ENCODE measurements around the gene CHN2.

Gene CHN2

DNA sequence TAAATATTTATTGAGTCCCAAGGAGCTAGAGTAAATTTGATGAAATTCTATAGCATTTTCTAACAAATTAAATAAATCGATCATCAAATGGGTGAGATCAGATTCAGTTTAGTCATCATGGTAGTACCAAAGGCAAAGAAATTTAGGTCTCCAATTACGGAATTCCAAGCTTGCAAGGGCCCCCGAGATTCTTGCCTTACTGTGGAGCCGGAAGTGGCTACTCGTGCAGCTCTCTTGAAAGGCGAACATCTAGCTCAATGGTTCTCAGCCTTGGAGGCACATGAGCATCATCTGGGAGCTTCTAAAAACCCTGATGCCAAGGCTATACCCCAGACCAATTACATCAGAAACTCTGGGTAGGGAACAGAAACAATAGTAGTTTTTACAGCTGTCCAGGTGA is 251.2 kb downstream of the CHN2 start:
- DNase-seq: no peak

DNA sequence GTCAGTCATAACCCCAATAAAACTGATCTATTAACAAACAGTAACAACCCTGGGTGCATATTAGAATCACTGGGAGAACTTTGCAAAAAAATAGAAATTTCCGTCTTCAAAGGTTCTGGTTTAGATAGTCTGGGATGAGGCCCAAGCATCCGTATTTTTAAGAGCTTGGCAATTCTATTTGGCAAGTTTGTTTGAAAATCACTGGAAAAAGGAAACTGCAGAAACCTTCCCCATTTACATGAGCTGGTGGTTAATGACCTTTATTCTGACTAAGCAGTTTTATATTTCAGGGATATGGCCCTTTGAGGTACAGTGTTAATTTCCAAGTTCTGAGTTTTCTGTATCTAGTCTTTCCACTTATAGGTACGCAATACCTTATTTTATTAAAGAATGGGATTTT is 253.3 kb downstream of the CHN2 start:
- DNase-seq: no peak

DNA sequence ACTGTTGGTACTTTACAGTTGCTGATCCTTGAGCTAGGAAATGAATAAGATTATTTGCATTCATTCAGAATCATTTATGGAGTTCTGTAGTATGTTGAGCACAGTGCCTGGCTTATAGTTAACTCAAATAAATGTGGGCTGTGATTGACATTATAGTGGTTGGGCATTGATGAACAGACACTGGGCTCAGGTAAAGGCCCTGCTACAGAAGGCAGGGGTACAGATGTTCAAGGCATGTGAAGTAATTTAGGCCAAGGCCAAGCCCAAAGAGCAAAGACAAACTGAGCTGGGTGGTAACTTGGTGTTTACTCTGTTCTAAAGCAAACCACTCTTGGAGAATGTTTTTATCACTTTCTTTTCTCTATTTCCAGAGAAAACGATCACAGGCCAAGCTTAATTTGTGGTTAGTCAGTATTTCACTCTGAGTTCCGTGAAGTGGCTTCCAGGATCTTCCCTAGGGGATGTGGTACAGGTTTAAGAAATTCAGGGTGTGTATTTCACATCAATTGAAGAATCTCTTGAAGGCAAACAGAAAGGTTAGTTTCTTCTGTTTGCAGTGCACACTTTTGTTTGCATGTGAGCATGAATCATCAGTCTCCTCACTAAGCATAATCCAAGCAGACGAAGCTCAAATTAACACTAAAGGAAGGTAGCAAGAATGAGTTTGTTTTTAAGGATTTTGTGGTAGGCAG is 255.1 kb downstream of the CHN2 start:
- no peak for DNase-seq

DNA sequence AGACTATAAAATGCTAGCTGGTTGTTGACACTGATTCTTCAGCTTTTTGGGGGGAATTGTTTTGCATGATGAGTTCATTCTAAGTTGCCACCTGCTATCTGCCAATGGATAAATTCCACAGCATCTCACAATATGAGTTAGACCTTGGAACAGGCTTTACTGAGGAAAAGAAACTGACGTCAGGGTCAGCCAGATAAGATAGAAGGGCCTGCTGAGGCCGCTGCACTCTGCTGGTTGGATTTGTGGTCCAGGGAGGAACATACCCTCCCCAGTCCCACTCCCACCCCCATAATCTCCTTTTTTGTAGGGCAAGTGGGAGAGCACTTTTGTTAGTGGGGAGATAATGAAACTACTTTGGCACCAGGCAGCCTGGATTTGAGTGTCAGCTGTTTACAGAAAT is 258.4 kb downstream of the CHN2 start:
- no peak for DNase-seq

DNA sequence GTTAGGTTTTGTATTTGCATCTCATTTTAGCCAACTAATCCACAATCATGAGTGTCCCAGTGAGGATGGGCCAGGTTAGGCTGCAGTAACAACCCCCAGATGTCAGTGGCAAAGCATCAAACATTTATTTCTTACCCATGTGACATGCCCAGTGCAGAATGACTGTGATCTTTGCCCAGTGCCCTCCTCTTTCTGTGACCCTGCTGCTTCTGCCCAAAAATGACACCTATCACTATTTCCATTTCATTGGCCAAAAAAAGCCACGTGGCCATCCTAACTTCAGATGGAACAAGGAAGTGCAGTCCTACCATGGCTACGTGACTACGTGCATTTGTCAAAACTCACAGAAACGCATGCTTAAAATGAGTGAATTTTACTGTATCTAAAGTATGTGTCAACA is 259.9 kb downstream of the CHN2 start:
- DNase-seq: no peak

DNA sequence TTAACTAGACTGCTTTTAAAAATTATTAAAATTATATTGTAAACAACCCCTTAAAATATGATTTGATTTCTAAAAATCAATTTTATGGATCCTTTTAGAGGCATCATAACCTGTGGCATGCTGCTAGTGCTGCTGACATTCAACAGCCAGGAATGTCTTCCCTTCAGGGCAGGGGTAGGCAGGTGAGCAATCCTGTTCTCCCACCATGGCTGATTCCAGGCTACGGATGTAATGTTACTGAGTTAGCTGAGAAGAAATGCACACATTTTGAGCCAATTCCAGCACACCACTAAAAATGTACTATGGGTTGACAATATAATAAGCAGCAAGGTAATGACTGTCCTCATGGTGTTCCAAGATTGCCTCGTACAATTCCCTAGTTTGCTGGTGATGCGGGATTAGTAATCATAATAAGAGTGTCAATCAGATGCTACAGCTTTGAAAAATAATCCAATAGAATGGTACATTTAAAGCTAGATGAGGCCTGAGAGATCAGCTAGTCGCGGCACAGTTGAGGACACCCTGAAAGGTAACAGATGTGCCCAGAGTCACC is 260.4 kb downstream of the CHN2 start:
- no peak for DNase-seq

DNA sequence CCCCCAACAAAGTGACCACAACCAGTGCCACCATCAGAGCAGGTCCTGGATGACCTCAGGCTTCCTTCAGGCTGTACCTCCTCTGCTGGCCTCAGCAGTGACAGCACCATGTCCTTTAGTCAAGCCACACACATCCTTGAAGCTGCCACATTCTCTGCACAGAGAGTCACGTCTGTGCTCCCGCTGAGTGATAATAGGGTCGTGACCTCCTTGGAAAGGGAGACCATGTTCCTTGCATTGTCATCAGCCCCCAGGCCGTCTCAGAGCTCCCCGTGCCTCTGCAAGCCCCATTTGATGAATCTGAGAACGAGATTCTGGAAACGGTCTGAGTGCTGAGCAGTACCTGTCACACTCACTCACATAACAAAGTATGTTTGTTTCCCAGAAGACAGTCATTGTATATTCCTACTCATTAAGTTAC is 262.6 kb downstream of the CHN2 start:
- no peak for DNase-seq

DNA sequence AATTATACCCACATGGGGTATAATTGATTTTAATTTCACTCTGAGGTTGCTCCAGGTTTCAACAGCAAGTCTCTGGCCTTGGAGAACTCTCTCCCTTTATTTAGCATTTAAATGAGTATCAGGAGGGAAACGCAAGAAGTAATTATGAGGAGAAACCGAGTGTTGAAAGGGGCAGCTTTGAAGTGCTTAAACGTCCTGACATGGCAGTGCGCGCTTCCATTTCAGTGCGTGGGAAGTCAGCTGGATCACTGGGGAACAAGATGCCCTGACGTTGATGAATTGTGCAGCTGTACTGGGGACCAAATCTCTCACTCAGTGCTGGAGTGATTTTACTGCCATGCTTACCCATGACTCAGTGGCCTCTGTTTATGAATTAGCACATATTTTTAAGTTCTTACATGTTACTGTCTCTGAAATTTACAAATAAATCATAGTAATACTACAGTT is 263.0 kb downstream of the CHN2 start:
- DNase-seq: no peak

DNA sequence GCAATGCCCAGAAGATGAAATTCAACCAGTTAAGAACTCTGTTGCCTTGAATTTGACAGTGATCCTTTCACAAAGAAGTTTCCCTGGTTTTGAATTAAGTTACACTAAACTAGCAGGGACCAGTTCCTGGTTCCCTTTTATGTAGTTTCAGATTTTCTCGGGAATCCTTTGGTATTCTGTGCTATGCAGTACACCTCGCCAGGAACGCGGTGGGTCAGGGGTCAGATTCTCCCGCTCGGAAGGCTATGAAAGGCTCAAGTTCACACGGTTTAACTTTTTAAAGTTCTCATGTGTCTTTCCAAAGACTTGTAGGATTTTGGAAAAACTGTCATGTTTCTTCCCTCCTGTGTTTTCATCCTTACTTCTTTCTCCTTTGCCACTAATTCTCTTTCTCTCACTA is 264.4 kb downstream of the CHN2 start:
- DNase-seq: no peak

DNA sequence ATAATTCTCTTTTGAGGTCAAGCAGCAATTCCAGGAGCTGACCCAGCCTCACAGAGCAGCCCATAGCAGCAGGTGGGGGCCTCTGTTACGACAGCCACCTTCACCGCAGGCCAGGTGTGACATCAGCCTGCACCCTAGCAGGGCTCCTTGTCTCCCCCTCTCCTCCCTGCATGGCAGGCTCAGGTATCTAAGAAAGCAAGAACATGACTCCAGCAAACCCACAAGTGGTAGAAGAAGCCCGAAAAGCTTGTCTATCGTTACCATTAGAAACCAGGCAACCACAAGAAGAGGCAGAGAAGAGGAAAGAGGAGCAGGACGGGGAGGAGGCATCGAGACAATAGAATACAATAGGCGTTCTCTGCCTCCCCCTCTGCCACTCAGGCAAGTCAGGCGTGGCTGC is 265.0 kb downstream of the CHN2 start:
- DNase-seq: no peak

DNA sequence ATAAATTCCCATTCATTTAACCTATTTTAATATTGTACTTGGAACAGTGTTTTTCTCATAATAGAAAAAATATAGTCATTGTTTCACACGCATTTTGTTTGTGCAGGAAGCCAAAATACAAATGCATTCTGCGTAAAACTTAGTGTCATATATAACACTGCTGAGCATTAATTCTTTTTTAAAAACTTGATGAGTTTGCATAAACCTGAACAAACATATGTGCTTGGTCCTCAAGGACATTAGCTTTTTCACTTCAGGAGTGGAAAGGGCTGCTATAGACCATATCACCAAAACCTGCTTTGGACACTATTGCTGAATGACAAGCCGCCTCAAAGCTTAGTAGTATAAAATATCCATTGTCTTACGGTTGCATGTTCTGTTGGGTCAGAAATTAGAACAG is 267.4 kb downstream of the CHN2 start:
- no peak for DNase-seq

DNA sequence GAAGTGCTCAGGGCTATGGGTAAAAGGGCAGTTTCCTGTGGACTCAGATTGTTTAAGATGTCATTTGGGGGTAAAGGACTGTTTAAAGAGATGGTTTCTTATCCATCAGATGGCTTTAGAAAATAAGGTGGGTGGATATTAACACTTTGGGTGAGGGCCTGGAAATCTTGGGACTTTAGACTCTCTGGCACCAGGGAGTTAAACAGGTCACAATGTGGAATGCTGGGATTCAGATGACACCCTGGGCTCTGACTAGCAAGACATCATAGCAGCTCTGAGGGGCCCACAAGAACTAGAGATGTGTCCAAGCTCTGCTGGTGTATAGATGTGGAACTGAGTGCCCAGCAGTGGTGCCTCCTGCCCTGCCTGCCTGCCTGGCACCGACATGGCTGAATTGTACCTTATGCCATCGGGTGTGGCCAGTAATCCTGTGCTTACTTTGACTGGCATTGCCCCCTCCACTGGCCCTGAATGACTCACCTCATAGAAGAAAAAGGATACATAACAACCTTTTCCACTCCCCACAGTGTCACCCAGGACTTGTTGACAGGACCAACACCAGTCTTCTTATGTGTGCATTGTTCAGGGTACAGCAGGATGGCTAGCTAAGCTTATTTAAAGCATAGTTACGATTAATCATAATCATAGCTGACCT is 269.1 kb downstream of the CHN2 start:
- no peak for DNase-seq

DNA sequence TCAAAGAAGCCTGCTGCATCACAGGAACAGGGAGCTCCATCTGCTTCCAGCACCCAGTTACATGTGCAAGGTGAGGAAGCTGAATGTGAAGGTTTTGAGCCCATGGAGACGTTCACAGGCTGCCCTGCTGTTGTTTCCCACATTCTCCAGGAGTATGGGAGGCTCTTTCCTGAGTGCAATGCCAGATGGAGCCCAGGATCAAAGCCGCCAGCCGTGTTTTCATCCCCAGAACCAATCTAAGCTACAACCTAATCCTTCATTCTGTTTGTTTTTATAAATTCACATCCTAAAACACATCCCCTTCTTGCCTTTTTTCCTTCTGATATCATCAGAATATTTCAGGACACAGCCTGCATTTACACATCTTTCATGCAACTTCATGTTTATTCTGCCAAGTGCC is 270.2 kb downstream of the CHN2 start:
- no peak for DNase-seq

DNA sequence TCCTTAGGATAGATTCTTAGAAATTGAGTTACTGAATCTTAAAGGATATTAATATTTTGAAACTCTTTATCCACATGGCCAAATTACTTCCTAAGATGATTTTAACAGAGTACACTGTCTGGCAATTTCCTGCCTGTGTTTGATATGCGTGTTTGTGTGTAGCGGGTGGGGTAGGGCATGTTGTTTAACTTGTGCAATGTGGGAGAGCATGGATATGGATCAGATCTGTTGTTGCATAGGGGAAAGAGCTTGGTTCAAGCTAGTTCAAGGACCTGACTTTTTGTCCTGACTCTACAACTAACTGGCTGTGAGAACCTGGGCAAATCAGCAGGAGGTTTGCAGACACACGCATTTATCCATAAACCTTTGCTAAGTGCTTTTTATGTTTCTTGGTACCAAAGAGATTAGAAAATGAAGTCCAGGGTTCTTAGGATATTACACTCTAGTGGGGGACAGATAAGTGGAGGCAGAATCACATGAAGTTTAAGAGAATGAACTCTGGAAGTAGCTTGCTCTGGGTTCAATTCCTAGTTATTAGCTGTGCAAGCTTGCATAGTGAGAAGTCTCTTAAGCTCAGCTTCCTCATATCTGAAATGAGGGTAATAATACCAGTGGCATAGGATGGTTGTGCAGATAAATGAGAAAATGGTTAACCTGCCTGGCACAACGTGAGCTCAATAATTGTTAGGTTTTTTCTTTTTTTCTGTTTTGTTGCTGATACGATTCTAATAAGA is 272.8 kb downstream of the CHN2 start:
- no peak for DNase-seq

DNA sequence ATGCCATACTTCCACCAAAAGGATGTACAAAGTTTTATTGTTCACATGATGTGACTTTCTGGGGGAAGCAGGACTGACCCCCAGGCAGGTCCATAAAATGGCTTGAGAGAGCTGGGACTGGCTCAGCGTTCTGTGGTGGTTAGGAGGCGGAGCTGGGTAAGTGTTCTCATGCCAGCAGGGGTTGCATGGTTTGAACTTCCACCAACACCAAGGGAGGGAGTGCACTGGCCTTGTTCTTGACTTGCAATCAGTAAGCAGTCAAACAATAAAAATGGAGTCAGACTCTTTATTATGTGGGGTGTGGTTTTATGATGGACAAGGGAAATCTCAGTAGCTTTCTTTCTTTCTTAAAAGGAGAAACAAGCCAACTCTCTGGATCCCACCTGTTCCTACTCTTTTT is 273.6 kb downstream of the CHN2 start:
- DNase-seq: no peak

DNA sequence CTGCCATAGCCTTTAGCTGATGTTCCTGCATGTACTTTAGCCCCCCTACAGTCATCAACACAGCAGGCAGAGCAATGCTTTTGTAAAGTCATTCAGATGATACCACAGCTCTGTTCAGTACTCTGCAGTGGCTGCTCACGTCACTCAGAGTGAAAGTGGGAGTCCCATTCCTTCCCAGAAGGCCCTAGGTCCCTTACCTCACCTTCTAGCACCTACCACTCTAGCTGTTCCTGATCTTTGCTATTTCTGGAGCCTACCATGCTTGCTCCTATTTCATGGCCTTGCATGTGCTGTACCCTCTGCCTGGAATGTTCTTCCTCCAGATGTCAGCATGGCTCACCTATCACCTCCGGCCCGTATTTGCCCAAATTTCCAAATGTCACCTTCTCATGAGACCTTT is 274.7 kb downstream of the CHN2 start:
- no peak for DNase-seq

DNA sequence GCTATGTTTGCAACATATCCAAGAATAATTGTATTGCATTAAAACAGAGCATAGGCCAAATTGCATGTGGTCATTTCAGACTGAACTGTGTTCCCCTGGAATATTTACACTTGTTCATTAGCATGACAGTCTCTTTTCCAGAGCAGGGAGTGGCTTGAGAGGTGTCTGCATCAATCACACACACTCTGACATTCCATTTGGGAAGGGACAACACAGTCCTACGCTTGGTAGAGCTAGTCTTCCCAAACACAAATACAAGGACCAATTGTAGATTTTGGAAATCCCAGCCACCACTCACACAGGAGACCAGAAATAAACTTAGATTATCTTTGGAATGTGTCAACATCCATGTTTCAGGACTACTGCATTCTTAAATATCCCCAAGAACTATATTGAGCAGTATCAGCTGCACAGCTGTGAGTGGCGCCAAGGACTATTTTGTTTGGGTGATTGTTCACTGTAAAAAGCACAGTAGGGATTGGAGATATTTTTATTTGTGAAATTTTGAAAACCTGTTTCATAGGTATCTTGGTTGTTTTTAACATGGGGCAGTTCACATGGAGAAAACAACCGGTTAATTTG is 275.5 kb downstream of the CHN2 start:
- DNase-seq: no peak

DNA sequence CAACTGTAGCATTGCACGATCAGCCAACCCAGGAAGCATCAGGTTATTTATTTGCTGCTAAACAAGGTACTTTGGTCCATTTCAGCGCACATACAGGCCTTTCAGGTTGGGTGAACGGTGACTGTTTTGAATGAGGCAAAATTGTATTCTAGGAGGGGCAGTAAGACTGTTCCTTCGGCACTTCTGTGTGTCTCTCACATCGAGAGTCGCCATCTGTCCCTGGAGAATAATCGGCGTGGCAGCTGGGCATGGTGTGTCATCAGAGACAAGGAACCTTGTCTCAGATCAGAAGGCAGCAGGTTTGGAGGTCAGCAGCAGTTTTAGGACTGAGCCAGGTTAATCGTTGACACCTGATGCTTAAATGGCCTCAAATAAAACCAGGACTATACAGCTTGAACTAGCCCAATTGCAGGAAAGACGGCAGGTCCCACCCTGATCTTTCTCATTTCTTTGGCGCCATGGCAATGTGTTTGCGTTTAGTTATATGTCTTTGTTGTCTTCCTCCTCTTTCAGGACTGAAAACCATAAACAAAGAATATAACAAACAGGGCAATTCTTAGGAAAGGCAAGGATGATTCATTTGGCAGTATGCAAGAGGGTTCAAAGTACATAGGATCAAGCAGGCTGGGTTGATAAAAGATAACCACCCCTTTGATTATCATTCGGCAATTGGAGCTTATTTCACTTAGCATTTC is 277.0 kb downstream of the CHN2 start:
- no peak for DNase-seq

DNA sequence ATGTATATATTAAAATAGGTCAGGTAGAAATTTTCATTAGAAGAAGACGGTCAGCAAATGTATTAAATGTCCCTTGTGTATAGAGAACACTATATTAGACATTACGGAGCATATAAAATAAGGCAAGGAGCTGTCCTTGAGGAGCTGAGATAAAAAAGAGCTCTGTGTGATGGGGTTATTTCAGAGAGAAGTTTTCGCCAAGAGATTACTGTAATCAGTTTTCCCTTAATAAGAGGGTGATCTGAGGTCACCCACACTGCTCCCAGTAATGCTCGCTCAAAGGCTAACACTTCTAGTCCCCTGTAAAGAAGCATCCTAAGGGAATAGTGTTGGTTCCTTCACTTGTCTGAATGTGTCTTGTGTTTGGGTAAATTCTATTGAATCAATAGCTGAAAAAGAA is 282.3 kb downstream of the CHN2 start:
- DNase-seq: no peak

DNA sequence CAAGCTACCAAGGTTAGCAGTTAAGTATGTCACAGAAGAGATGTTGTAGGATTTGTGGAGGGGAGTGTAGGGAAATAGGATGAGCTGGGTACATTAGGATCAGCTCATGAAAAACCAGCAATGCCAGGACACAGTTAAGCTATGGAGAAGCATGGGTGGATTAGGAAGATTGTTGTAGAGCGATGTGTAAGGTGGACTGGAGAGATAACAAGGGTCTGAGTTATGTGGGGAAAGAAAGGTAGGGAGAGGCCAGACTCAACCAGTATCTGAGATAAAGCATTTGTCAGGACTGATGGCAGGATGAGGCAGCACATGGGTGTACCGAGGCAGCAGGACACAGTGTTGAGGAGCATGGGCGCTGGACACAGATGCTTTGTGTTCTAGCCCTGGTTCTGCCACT is 283.7 kb downstream of the CHN2 start:
- DNase-seq: no peak

DNA sequence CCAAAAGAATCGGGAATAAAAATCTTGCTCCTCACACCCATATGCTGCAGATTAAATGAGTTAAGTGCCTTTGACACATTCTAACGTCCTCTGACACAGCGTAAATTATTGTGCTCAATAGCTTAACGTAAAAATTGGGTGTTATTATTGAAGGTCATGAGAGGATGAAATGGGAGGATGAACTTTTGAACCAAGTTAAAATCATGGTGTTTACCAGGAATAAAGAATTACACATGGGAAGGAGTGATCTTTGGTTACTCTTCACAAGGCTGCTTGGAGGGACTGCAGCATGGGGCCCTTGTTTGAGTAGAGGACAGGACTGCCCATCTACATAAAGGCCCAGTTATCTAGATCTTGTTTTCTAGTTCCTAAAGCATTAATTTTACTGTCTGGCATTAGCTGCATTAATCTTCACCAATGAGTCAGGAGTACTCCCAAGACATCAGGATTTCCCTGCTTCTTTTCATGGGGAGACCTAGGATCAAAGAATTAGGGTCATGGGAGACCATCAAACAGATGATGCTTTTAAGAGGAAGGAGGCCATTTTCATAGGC is 284.2 kb downstream of the CHN2 start:
- no peak for DNase-seq
